GM23338 (cell line): Measurements from ENCODE around the gene SUGCT. TPM values are rescaled to one million over a fixed set of nuclear protein-coding genes. Genes with fewer than 3 reads are reported as not detected.

ENCODE experiments used
- ATAC-seq: fragments of 200-7000 bp; cut with Tn5 transposase; 3 replicates; pipeline ENCODE4 v1.9.1; 2020
- DNase-seq: peaks from one replicate; pipeline ENCODE4 v3.0.0-alpha.2; 2015; ENCODE audit warnings: low spot score
- H2AFZ ChIP-seq: fragments of 200-600 bp; sonication (generic); 2 replicates; pipeline ENCODE4 v1.8.0; 2016; ENCODE audit warnings: antibody characterized with exemption, mild to moderate bottlenecking, moderate library complexity
- H3F3A ChIP-seq: fragments of 200-600 bp; sonication (generic); replicated peaks from 2 replicates; pipeline ENCODE4 v1.8.0; 2017; ENCODE audit warnings: antibody characterized with exemption, mixed run types, low read depth
- H3K27ac ChIP-seq: fragments of 200-600 bp; sonication (generic); 2 replicates; pipeline ENCODE4 v1.6.1; 2016; ENCODE audit warnings: low read depth
- H3K27me3 ChIP-seq: fragments of 200-600 bp; sonication (generic); 2 replicates; pipeline ENCODE4 v1.8.0; 2016; ENCODE audit warnings: mild to moderate bottlenecking, mixed run types, moderate library complexity; ENCODE audit not compliant: insufficient read depth
- H3K36me3 ChIP-seq: fragments of 200-600 bp; sonication (generic); 2 replicates; pipeline ENCODE4 v1.8.0; 2016; ENCODE audit warnings: mild to moderate bottlenecking; ENCODE audit not compliant: insufficient read depth
- H3K4me1 ChIP-seq: fragments of 200-600 bp; sonication (generic); 2 replicates; pipeline ENCODE4 v1.8.0; 2016; ENCODE audit warnings: mild to moderate bottlenecking, moderate library complexity; ENCODE audit not compliant: insufficient read depth
- H3K4me2 ChIP-seq: fragments of 200-600 bp; sonication (generic); 2 replicates; pipeline ENCODE4 v1.7.1; 2017; ENCODE audit warnings: mixed run types
- H3K4me3 ChIP-seq: fragments of 200-600 bp; sonication (generic); 2 replicates; pipeline ENCODE4 v1.6.1; 2016; ENCODE audit warnings: mixed run types
- H3K79me2 ChIP-seq: fragments of 200-600 bp; sonication (generic); replicated peaks from 2 replicates; pipeline ENCODE4 v1.8.0; 2017; ENCODE audit warnings: mild to moderate bottlenecking; ENCODE audit not compliant: insufficient read depth
- H3K9me2 ChIP-seq: fragments of 200-600 bp; sonication (generic); 2 replicates; pipeline ENCODE4 v1.8.0; 2017; ENCODE audit not compliant: insufficient read depth
- H4K20me1 ChIP-seq: fragments of 200-600 bp; sonication (generic); replicated peaks from 2 replicates; pipeline ENCODE4 v1.8.0; 2017; ENCODE audit warnings: mild to moderate bottlenecking; ENCODE audit not compliant: insufficient read depth
- H3K27ac Mint-ChIP-seq: 2 replicates; pipeline ENCODE4 v1.8.0; 2020; ENCODE audit warnings: inconsistent platforms, mild to moderate bottlenecking, moderate library complexity, mixed read lengths
- H3K27me3 Mint-ChIP-seq: 3 replicates; pipeline ENCODE4 v1.8.0; 2022; ENCODE audit warnings: low read depth, mild to moderate bottlenecking, moderate library complexity, mixed read lengths, inconsistent platforms; ENCODE audit not compliant: insufficient read depth, poor library complexity
- H3K36me3 Mint-ChIP-seq: 3 replicates; pipeline ENCODE4 v1.8.0; 2021; ENCODE audit warnings: low read depth, mild to moderate bottlenecking, inconsistent platforms, moderate library complexity, mixed read lengths
- H3K4me1 Mint-ChIP-seq: 3 replicates; pipeline ENCODE4 v1.8.0; 2020; ENCODE audit warnings: mild to moderate bottlenecking, inconsistent platforms, mixed read lengths
- H3K4me3 Mint-ChIP-seq: 3 replicates; pipeline ENCODE4 v1.8.0; 2021; ENCODE audit warnings: moderate library complexity, mild to moderate bottlenecking, inconsistent platforms, mixed read lengths
- H3K9me3 Mint-ChIP-seq: 3 replicates; pipeline ENCODE4 v1.8.0; 2020; ENCODE audit warnings: moderate library complexity, mild to moderate bottlenecking, inconsistent platforms, mixed read lengths
- CREB1 ChIP-seq: fragments of 250-450 bp; sonication (Bioruptor Pico); IDR thresholded peaks from 2 replicates; pipeline ENCODE4 v1.5.0; 2020; ENCODE audit warnings: low read depth, mild to moderate bottlenecking, moderate library complexity
- CTCF ChIP-seq, 2 experiments: fragments of 200-600 bp in 1 of 2; sonication (generic) in 1 of 2; conservative IDR thresholded peaks; 2 replicates each; pipeline versions ENCODE4 v1.5.1 to v1.6.1; 2016 to 2017; ENCODE audit warnings: antibody characterized with exemption in 2 of 2, low read depth in 2 of 2, mild to moderate bottlenecking in 2 of 2, moderate library complexity in 1 of 2
- ETS1 ChIP-seq: IDR thresholded peaks from 2 replicates; pipeline ENCODE4 v1.6.1; 2016; ENCODE audit warnings: antibody characterized with exemption
- EZH2 ChIP-seq: fragments of 200-600 bp; sonication (generic); IDR thresholded peaks from one replicate; pipeline ENCODE4 v1.8.0; 2017; ENCODE audit warnings: antibody characterized with exemption, mild to moderate bottlenecking, low read depth; ENCODE audit not compliant: unreplicated experiment
- EZH2phosphoT487 ChIP-seq: fragments of 200-600 bp; sonication (generic); IDR thresholded peaks from one replicate; pipeline ENCODE4 v1.8.1; 2018; ENCODE audit warnings: antibody characterized with exemption; ENCODE audit not compliant: unreplicated experiment
- JUNB ChIP-seq: IDR thresholded peaks from one replicate; pipeline ENCODE4 v1.6.1; 2016; ENCODE audit warnings: antibody characterized with exemption; ENCODE audit not compliant: unreplicated experiment
- POLR2AphosphoS5 ChIP-seq: IDR thresholded peaks from 2 replicates; pipeline ENCODE4 v1.6.1; 2016; ENCODE audit warnings: antibody characterized with exemption, low read depth
- REST ChIP-seq: IDR thresholded peaks from one replicate; pipeline ENCODE4 v1.6.1; 2018; ENCODE audit warnings: antibody characterized with exemption; ENCODE audit not compliant: unreplicated experiment
- STAT1 ChIP-seq: IDR thresholded peaks from one replicate; pipeline ENCODE4 v1.6.1; 2016; ENCODE audit warnings: antibody characterized with exemption; ENCODE audit not compliant: unreplicated experiment
- ZNF114 ChIP-seq: fragments of 250-450 bp; sonication (Bioruptor Pico); IDR thresholded peaks from 2 replicates; pipeline ENCODE4 v1.5.0; 2020; ENCODE audit warnings: mild to moderate bottlenecking, moderate library complexity
- ZNF331 ChIP-seq: fragments of 250-450 bp; sonication (Bioruptor Pico); IDR thresholded peaks from 2 replicates; pipeline ENCODE4 v1.5.0; 2020; ENCODE audit warnings: low read depth, mild to moderate bottlenecking, moderate library complexity
- polyA plus RNA-seq: library from polyadenylated mRNA; unstranded; fragments of >200 nt; fragmentation: Nextera tagmentation; extraction: Ambion mirVana; gene quantifications from 2 replicates; pipeline ENCODE4 v1.2.1, GENCODE V29; 2016
- total RNA-seq: library from RNA; depleted of rRNA; stranded (reverse); fragments of >200 nt; shearing (Covaris generic); gene quantifications from 2 replicates; pipeline ENCODE4 v1.2.3, GENCODE V29; 2014

Gene SUGCT
- total and polyA plus RNA-seq, 2 experiments from 2014 or later, result 4.2 to 5.6 TPM

- Histone ChIP-seq H3K4me2 (no peak overlapping the region), H3K4me1 (no peaks in the 10 kb centered on the region), H3F3A (no peaks in the 10 kb centered on the region), H3K4me3 (no peak overlapping the region), H3K27ac (no peak overlapping the region), H3K36me3 (no peaks in the 10 kb centered on the region), H3K27me3 (no peaks in the 10 kb centered on the region), H3K79me2 (no peaks in the 10 kb centered on the region), H2AFZ (no peak overlapping the region), H4K20me1 (no peaks in the 10 kb centered on the region), H3K9me2 (0 out of 2 replicates have a peak, but pooled peaks cover 22% of the 10 kb centered on the region)
- H3K36me3 Mint-ChIP-seq, result peaks cover 8% of the 10 kb centered on the region; the same call in 1 of the 3 replicates
- H3K4me1 Mint-ChIP-seq, result no peaks in the 10 kb centered on the region; the same call in 2 of the 3 replicates
- peaks cover 12% of the 10 kb centered on the region for H3K9me3 Mint-ChIP-seq
- H3K27ac Mint-ChIP-seq, result no peak overlapping the region
- H3K4me3 Mint-ChIP-seq, result no peak overlapping the region
- ATAC-seq, result no peak
- TF ChIP-seq EZH2 (no peak), CTCF (conservative IDR thresholded peaks at IDR 0.05; ENCODE audit: low read depth in 2 of 2) (no peak), ETS1 (no peak), POLR2AphosphoS5 (no peak), STAT1 (no peak), ZNF114 (CRISPR knock-in tag) (no peak), REST (no peak), ZNF331 (no peak), JUNB (no peak), CREB1 (CRISPR knock-in tag) (no peak)
- DNase-seq, result no peak
- peaks cover 2% of the 10 kb centered on the region for H3K27me3 Mint-ChIP-seq
Observed at GRCh38 chr7:40889099-40889498, 754.3 kb downstream of the SUGCT start.

- H3K79me2 ChIP-seq, result no peaks in the 10 kb centered on the region
- H3K36me3 ChIP-seq, result no peaks in the 10 kb centered on the region
- no peak overlapping the region for H3K4me3 ChIP-seq
- Mint-ChIP-seq H3K4me1 (no peaks in the 10 kb centered on the region; the same call in 2 of the 3 replicates), H3K27ac (no peak overlapping the region), H3K9me3 (peaks cover 12% of the 10 kb centered on the region), H3K27me3 (peaks cover 2% of the 10 kb centered on the region), H3K4me3 (no peak overlapping the region), H3K36me3 (peaks cover 8% of the 10 kb centered on the region; the same call in 1 of the 3 replicates)
- no peaks in the 10 kb centered on the region for H4K20me1 ChIP-seq
- H2AFZ ChIP-seq, result no peak overlapping the region
- DNase-seq (no peak), ATAC-seq (no peak)
- H3F3A ChIP-seq, result no peaks in the 10 kb centered on the region
- no peak overlapping the region for H3K27ac ChIP-seq
- H3K4me1 ChIP-seq, result no peaks in the 10 kb centered on the region
- H3K4me2 ChIP-seq, result no peak overlapping the region
- H3K27me3 ChIP-seq, result no peaks in the 10 kb centered on the region
- H3K9me2 ChIP-seq, result 0 out of 2 replicates have a peak, but pooled peaks cover 19% of the 10 kb centered on the region
- TF ChIP-seq ZNF331, result no peak
- no peak for TF ChIP-seq REST
- TF ChIP-seq JUNB, result no peak
- no peak for TF ChIP-seq EZH2phosphoT487
- no peak for TF ChIP-seq EZH2
- TF ChIP-seq ETS1, result no peak
Observed at GRCh38 chr7:40889539-40889938, 754.7 kb downstream of the SUGCT start.
